Measurements from ENCODE around the gene CASS4. TPM values are rescaled to one million over a fixed set of nuclear protein-coding genes. Genes with fewer than 3 reads are reported as not detected.
"Not testable (repeated sequence)": the region's sequence is repeated elsewhere in the genome, so short reads cannot be mapped to it uniquely, and the experiment has no call there.

Gene CASS4
- total RNA-seq, 2 experiments from 2014 or later = 0.15 TPM; not detected in 1

- Histone ChIP-seq H3K27ac (ENCODE audit: low read depth, low read length, poor library complexity, severe bottlenecking) (no peak overlapping the region), H3K4me1 (ENCODE audit: insufficient read depth, low read length, poor library complexity, severe bottlenecking) (no peaks in the 10 kb centered on the region), H4K20me1 (ENCODE audit: insufficient read depth, low read length) (0 out of 2 replicates have a peak, but pooled peaks cover 11% of the 10 kb centered on the region), H3K36me3 (ENCODE audit: insufficient read depth, low read length) (peaks cover 100% of the 10 kb centered on the region), H3K9me2 (ENCODE audit: insufficient read depth, low read length) (no peaks in the 10 kb centered on the region), H2AFZ (ENCODE audit: low read length) (no peak overlapping the region), H3K4me2 (ENCODE audit: low read length) (no peak overlapping the region), H3K9me3 (ENCODE audit: low read length) (no peaks in the 10 kb centered on the region), H3K79me2 (ENCODE audit: insufficient read depth, low read depth, low read length) (peaks cover 49% of the 10 kb centered on the region), H3K4me3 (ENCODE audit: low read depth, low read length, poor library complexity, severe bottlenecking) (no peak overlapping the region)
- intact Hi-C loops (cut with micrococcal nuclease; ENCODE audit: unreplicated experiment) = loop anchor here (1.0 kb wide), 1 partner anchor 66 kb away; no protein-coding TSS in a partner anchor
- ChIA-PET POLR2A (no interaction called here), CTCF (ENCODE audit: unreplicated experiment) (no interaction called here)
- no TSS peak for BruUV-seq (replicated peaks)
- DNase-seq (ENCODE audit: low spot score) = peak; percentile 66
- TF ChIP-seq CTCF (conservative IDR thresholded peaks at IDR 0.05; ENCODE audit: low read length) = peak; percentile 97
- no peak for TF ChIP-seq EZH2phosphoT487 (IDR thresholded peaks at IDR 0.05; ENCODE audit: borderline replicate concordance, low read depth, low read length)
Observed at GRCh38 chr20:56400001-56400640, 11.9 kb upstream of the CASS4 start.

- intact Hi-C loops (cut with micrococcal nuclease; ENCODE audit: unreplicated experiment) = no loop called here
- CTCF ChIA-PET (ENCODE audit: unreplicated experiment) = no interaction called here
- H3K4me1 ChIP-seq (ENCODE audit: insufficient read depth, low read length, poor library complexity, severe bottlenecking) = no peaks in the 10 kb centered on the region
Observed at GRCh38 chr20:56403465-56403864, 8.6 kb upstream of the CASS4 start.

GRCh38 chr20:56405356-56405755 is 6.7 kb upstream of the CASS4 start:
- BruUV-seq (replicated peaks); CTCF ChIA-PET (ENCODE audit: unreplicated experiment); H3K4me3 ChIP-seq (ENCODE audit: low read depth, low read length, poor library complexity, severe bottlenecking); intact Hi-C loops (cut with micrococcal nuclease; ENCODE audit: unreplicated experiment); H3K27ac ChIP-seq (ENCODE audit: low read depth, low read length, poor library complexity, severe bottlenecking); H4K20me1 ChIP-seq (ENCODE audit: insufficient read depth, low read length); H3K4me1 ChIP-seq (ENCODE audit: insufficient read depth, low read length, poor library complexity, severe bottlenecking); DNase-seq (ENCODE audit: low spot score); H3K9me2 ChIP-seq (ENCODE audit: insufficient read depth, low read length); H3K4me2 ChIP-seq (ENCODE audit: low read length); H2AFZ ChIP-seq (ENCODE audit: low read length); H3K9me3 ChIP-seq (ENCODE audit: low read length): not testable (repeated sequence)
- POLR2A ChIA-PET = interaction anchor here (1.4 kb wide), 1 partner anchor 9 kb away, joined by 3 read pairs; no protein-coding TSS in a partner anchor
- H3K36me3 ChIP-seq (ENCODE audit: insufficient read depth, low read length) = peaks cover 99% of the 10 kb centered on the region
- peaks cover 31% of the 10 kb centered on the region for H3K79me2 ChIP-seq (ENCODE audit: insufficient read depth, low read depth, low read length)

More at GRCh38 chr20:56403465-56403864, 8.6 kb upstream of the CASS4 start:
- Histone ChIP-seq H3K4me2 (ENCODE audit: low read length) (no peak overlapping the region), H3K4me3 (ENCODE audit: low read depth, low read length, poor library complexity, severe bottlenecking) (no peak overlapping the region), H2AFZ (ENCODE audit: low read length) (no peak overlapping the region), H3K9me3 (ENCODE audit: low read length) (no peaks in the 10 kb centered on the region), H4K20me1 (ENCODE audit: insufficient read depth, low read length) (0 out of 2 replicates have a peak, but pooled peaks cover 11% of the 10 kb centered on the region), H3K36me3 (ENCODE audit: insufficient read depth, low read length) (peaks cover 99% of the 10 kb centered on the region), H3K79me2 (ENCODE audit: insufficient read depth, low read depth, low read length) (peaks cover 39% of the 10 kb centered on the region), H3K9me2 (ENCODE audit: insufficient read depth, low read length) (no peaks in the 10 kb centered on the region), H3K27ac (ENCODE audit: low read depth, low read length, poor library complexity, severe bottlenecking) (no peak overlapping the region)
- no TSS peak for BruUV-seq (replicated peaks)
- POLR2A ChIA-PET = interaction anchor here (0.7 to 1.0 kb wide), 2 partner anchors 14 to 123 kb away, joined by 3 read pairs; no protein-coding TSS in a partner anchor
- DNase-seq (ENCODE audit: low spot score) = no peak
- TF ChIP-seq CTCF (conservative IDR thresholded peaks at IDR 0.05; ENCODE audit: low read length) = no peak
- TF ChIP-seq EZH2phosphoT487 (IDR thresholded peaks at IDR 0.05; ENCODE audit: borderline replicate concordance, low read depth, low read length) = no peak
